Tibial artery (tissue), 4 donors: ENCODE data around the gene CEP83.

Experiments
- DNase-seq, 2 donors: peaks; one replicate each; pipeline ENCODE4 v3.0.0-alpha.2; 2019
- H3K27ac ChIP-seq, 2 donors: fragments of 200-600 bp; sonication (generic) in 1 of 2; 1 replicate in 1 of 2; 2 replicates in 1 of 2; pipeline ENCODE4 v1.5.1; 2018 to 2019; ENCODE audit warnings: mild to moderate bottlenecking in 1 of 2
- H3K27me3 ChIP-seq, 2 donors: fragments of 200-600 bp; sonication (generic) in 1 of 2; one replicate each; pipeline versions ENCODE4 v1.5.1 to v1.6.0; 2016 to 2019
- H3K36me3 ChIP-seq, 3 donors: fragments of 200-600 bp; sonication (generic) in 2 of 3; one replicate each; pipeline ENCODE4 v1.5.1; 2016 to 2019; ENCODE audit warnings: mild to moderate bottlenecking in 2 of 3
- H3K4me1 ChIP-seq, 4 donors: fragments of 200-600 bp; sonication (generic) in 2 of 4; 1 replicate in 3 of 4; 2 replicates in 1 of 4; pipeline ENCODE4 v1.5.1; 2016 to 2019
- H3K4me3 ChIP-seq, 2 donors: fragments of 200-600 bp; sonication (generic) in 1 of 2; 1 replicate in 1 of 2; 2 replicates in 1 of 2; pipeline ENCODE4 v1.5.1; 2018 to 2019; ENCODE audit warnings: mild to moderate bottlenecking in 2 of 2
- H3K9me3 ChIP-seq, 3 donors: fragments of 200-600 bp; sonication (generic) in 1 of 3; one replicate each; pipeline ENCODE4 v1.5.1; 2016 to 2019
- CTCF ChIP-seq, 2 experiments: fragments of 200-600 bp in 1 of 2; fragments of 450-650 bp in 1 of 2; IDR thresholded peaks; one replicate each; pipeline ENCODE4 v1.5.1; 2017 to 2019; ENCODE audit warnings: antibody characterized with exemption in 2 of 2, mild to moderate bottlenecking in 1 of 2, moderate library complexity in 1 of 2
- intact Hi-C: fragments of 100-400 bp; cut with DNase I; formaldehyde crosslinking; loops from one replicate; pipeline ENCODE4 v1.15.0; 2023; ENCODE audit warnings: low total_unique reads

CEP83 gene

DNA sequence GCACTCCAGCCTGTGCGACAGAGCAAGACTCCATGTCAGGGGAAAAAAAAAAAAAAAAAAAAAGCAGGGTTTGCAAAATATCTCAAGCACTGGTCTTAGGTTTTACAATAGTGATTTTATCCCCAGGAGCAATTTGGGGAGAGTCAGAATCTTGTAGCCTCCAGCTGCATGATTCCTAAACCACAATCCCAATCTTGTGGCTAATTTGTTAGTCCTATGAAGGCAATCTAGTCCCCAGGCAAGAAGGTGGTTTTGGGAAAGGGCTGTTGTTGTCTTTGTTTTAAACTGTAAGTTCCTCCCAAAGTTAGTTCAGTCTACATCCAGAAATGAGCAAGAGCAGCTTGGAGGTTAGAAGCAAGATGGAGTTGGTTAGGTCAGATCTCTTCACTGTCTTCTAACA is 175.6 kb downstream of the CEP83 start:
- no peak overlapping the region for H3K27ac ChIP-seq
- no peaks in the 10 kb centered on the region for H3K9me3 ChIP-seq
- H3K4me1 ChIP-seq: peaks cover 0 to 3% (median 0%) of the 10 kb centered on the region in 4 donors
- intact Hi-C loops: no loop called here
- H3K36me3 ChIP-seq: peaks cover 0 to 10% (median 5%) of the 10 kb centered on the region in 3 donors
- no peak overlapping the region for H3K4me3 ChIP-seq
- DNase-seq: no peak
- TF ChIP-seq CTCF (IDR thresholded peaks at IDR 0.05): no peak
- H3K27me3 ChIP-seq: no peaks in the 10 kb centered on the region

DNA sequence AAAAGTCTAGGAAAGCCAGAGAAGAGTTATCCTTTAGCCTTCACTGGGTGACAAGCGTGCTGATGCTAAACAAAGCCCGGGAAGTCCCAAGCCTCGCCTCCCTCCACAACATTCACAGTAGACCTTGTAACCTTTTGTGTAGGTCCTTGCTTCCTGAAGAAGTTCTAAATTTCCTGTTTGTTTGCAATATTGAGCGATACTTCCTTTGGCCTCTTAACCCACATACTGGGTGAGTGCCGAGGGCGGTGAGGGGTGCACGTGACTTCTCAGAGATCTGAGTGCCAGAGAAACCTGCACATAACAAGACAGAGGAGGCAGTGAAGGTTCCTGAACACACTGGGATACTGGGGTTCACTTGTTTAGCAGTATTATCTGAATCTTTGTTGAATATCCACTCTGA is 177.0 kb downstream of the CEP83 start:
- intact Hi-C loops: no loop called here
- no peak overlapping the region for H3K4me3 ChIP-seq
- H3K27me3 ChIP-seq: no peaks in the 10 kb centered on the region
- no peak overlapping the region for H3K27ac ChIP-seq
- TF ChIP-seq CTCF (IDR thresholded peaks at IDR 0.05): no peak
- DNase-seq: no peak
- no peaks in the 10 kb centered on the region for H3K4me1 ChIP-seq
- H3K36me3 ChIP-seq: peaks cover 0 to 10% (median 5%) of the 10 kb centered on the region in 3 donors
- no peaks in the 10 kb centered on the region for H3K9me3 ChIP-seq

GRCh38 chr12:94280063-94280462 is 179.6 kb downstream of the CEP83 start:
- Histone ChIP-seq H3K4me1 (no peaks in the 10 kb centered on the region), H3K36me3 (peaks cover 0 to 10% (median 5%) of the 10 kb centered on the region in 3 donors), H3K4me3 (no peak overlapping the region), H3K27me3 (no peaks in the 10 kb centered on the region), H3K27ac (no peak overlapping the region), H3K9me3 (no peaks in the 10 kb centered on the region)
- intact Hi-C loops: no loop called here
- no peak for DNase-seq
- no peak for TF ChIP-seq CTCF (IDR thresholded peaks at IDR 0.05)

GRCh38 chr12:94277426-94278000 is 182.2 kb downstream of the CEP83 start:
- no peak for TF ChIP-seq CTCF (IDR thresholded peaks at IDR 0.05)
- no peak overlapping the region for H3K4me3 ChIP-seq
- H3K27ac ChIP-seq: no peak overlapping the region
- no peaks in the 10 kb centered on the region for H3K27me3 ChIP-seq
- H3K4me1 ChIP-seq: no peaks in the 10 kb centered on the region
- intact Hi-C loops: loop anchor here (5.0 kb wide), 1 partner anchor 715 kb away; no protein-coding TSS in a partner anchor
- H3K36me3 ChIP-seq: peaks cover 0 to 10% (median 5%) of the 10 kb centered on the region in 3 donors
- no peaks in the 10 kb centered on the region for H3K9me3 ChIP-seq
- DNase-seq: no peak

GRCh38 chr12:94276725-94277124 is 182.9 kb downstream of the CEP83 start:
- Histone ChIP-seq H3K36me3 (peaks cover 0 to 10% (median 5%) of the 10 kb centered on the region in 3 donors), H3K27me3 (no peaks in the 10 kb centered on the region), H3K27ac (no peak overlapping the region), H3K4me3 (no peak overlapping the region), H3K4me1 (no peaks in the 10 kb centered on the region), H3K9me3 (no peaks in the 10 kb centered on the region)
- TF ChIP-seq CTCF (IDR thresholded peaks at IDR 0.05): no peak
- intact Hi-C loops: loop anchor here (5.0 kb wide), 1 partner anchor 714 kb away; no protein-coding TSS in a partner anchor
- DNase-seq: no peak

DNA sequence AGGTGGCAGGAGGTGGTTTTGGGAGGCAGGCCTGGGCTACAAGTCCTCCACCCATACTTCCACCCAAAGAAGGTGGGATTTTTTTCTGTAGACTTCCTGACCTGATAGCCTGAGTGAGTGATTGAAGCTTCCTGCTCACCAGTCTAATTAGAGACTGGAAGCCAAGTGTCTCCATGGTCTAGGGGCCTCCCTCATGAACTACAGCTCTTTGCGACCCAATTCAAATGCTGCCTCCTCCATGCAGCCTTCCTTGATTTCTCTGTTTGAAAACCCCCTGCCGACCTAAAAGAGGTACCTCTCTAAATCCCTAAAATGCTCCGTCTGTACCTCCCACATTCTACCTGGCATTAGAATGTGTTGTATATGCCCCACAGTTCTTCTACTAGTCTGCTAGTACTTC is 186.4 kb downstream of the CEP83 start:
- no peak for TF ChIP-seq CTCF (IDR thresholded peaks at IDR 0.05)
- no peaks in the 10 kb centered on the region for H3K4me1 ChIP-seq
- H3K27me3 ChIP-seq: no peaks in the 10 kb centered on the region
- H3K27ac ChIP-seq: no peak overlapping the region
- no peaks in the 10 kb centered on the region for H3K9me3 ChIP-seq
- intact Hi-C loops: no loop called here
- no peak overlapping the region for H3K4me3 ChIP-seq
- no peak for DNase-seq
- no peaks in the 10 kb centered on the region for H3K36me3 ChIP-seq
